Measurements from ENCODE around the gene UNCX. TPM values are rescaled to one million over a fixed set of nuclear protein-coding genes. Genes with fewer than 3 reads are reported as not detected.

Gene UNCX
- total and polyA plus RNA-seq, 2 experiments from 2014 or later = not detected

GRCh38 chr7:1252540-1253090, 19.9 kb downstream of the UNCX start:
- Histone ChIP-seq H4K20me1 (ENCODE audit: insufficient read depth) (no peaks in the 10 kb centered on the region), H3F3A (ENCODE audit: insufficient read depth) (no peaks in the 10 kb centered on the region), H3K4me1 (ENCODE audit: insufficient read depth) (no peaks in the 10 kb centered on the region), H3K27ac (no peak overlapping the region), H3K4me3 (no peak overlapping the region), H3K9ac (no peak overlapping the region), H3K9me3 (ENCODE audit: low read depth) (no peaks in the 10 kb centered on the region), H3K36me3 (ENCODE audit: low read depth) (no peaks in the 10 kb centered on the region), H2AFZ (no peak overlapping the region), H3K79me2 (ENCODE audit: insufficient read depth) (no peaks in the 10 kb centered on the region), H3K4me2 (ENCODE audit: unreplicated experiment) (no peak overlapping the region), H3K9me2 (ENCODE audit: insufficient read depth) (no peaks in the 10 kb centered on the region), H3K27me3 (replicated peaks; ENCODE audit: insufficient read depth) (peaks cover 83% of the 10 kb centered on the region)
- in situ Hi-C loops (cut with MboI) = no loop called here
- no peak for DNase-seq
- WGBS, 2 experiments (ENCODE audit: low coverage in 1 of 2, low lambda C conversion rate in 2 of 2, missing lambda C conversion rate in 2 of 2) = 74 to 75% methylated on average over 16 to 17 of the region's 17 CpGs
- TF ChIP-seq EZH2 (IDR thresholded peaks at IDR 0.05; ENCODE audit: insufficient read depth, poor library complexity, severe bottlenecking) = no peak
- no peak for TF ChIP-seq EZH2phosphoT487 (IDR thresholded peaks at IDR 0.05; ENCODE audit: insufficient read depth, low read depth)

- TF ChIP-seq EZH2 (IDR thresholded peaks at IDR 0.05; ENCODE audit: insufficient read depth, poor library complexity, severe bottlenecking) (no peak), EZH2phosphoT487 (IDR thresholded peaks at IDR 0.05; ENCODE audit: insufficient read depth, low read depth) (no peak)
- Histone ChIP-seq H4K20me1 (ENCODE audit: insufficient read depth) (no peaks in the 10 kb centered on the region), H3F3A (ENCODE audit: insufficient read depth) (no peaks in the 10 kb centered on the region), H3K4me3 (no peak overlapping the region), H3K36me3 (ENCODE audit: low read depth) (no peaks in the 10 kb centered on the region), H2AFZ (no peak overlapping the region), H3K27ac (no peak overlapping the region), H3K9ac (no peak overlapping the region), H3K9me3 (ENCODE audit: low read depth) (no peaks in the 10 kb centered on the region), H3K9me2 (ENCODE audit: insufficient read depth) (no peaks in the 10 kb centered on the region), H3K79me2 (ENCODE audit: insufficient read depth) (no peaks in the 10 kb centered on the region), H3K4me2 (ENCODE audit: unreplicated experiment) (no peak overlapping the region), H3K4me1 (ENCODE audit: insufficient read depth) (no peaks in the 10 kb centered on the region), H3K27me3 (replicated peaks; ENCODE audit: insufficient read depth) (peaks cover 73% of the 10 kb centered on the region)
- no peak for DNase-seq
- WGBS, 2 experiments (ENCODE audit: low coverage in 1 of 2, low lambda C conversion rate in 2 of 2, missing lambda C conversion rate in 2 of 2) = 25 to 26% methylated on average over 19 to 20 of the region's 20 CpGs
- in situ Hi-C loops (cut with MboI) = no loop called here
Measured at GRCh38 chr7:1253681-1254181, 21.1 kb downstream of the UNCX start.

GRCh38 chr7:1254281-1255079, 21.8 kb downstream of the UNCX start:
- Histone ChIP-seq H3K27me3 (replicated peaks; ENCODE audit: insufficient read depth) (peaks cover 77% of the 10 kb centered on the region), H3K4me3 (no peak overlapping the region), H3K36me3 (ENCODE audit: low read depth) (no peaks in the 10 kb centered on the region), H3K79me2 (ENCODE audit: insufficient read depth) (no peaks in the 10 kb centered on the region), H3F3A (ENCODE audit: insufficient read depth) (no peaks in the 10 kb centered on the region), H4K20me1 (ENCODE audit: insufficient read depth) (no peaks in the 10 kb centered on the region), H3K9ac (no peak overlapping the region), H3K27ac (no peak overlapping the region), H3K4me2 (ENCODE audit: unreplicated experiment) (no peak overlapping the region), H3K9me3 (ENCODE audit: low read depth) (no peaks in the 10 kb centered on the region), H3K9me2 (ENCODE audit: insufficient read depth) (no peaks in the 10 kb centered on the region), H2AFZ (no peak overlapping the region), H3K4me1 (ENCODE audit: insufficient read depth) (no peaks in the 10 kb centered on the region)
- TF ChIP-seq EZH2 (IDR thresholded peaks at IDR 0.05; ENCODE audit: insufficient read depth, poor library complexity, severe bottlenecking) (peak; percentile 48), EZH2phosphoT487 (IDR thresholded peaks at IDR 0.05; ENCODE audit: insufficient read depth, low read depth) (no peak)
- WGBS, 2 experiments (ENCODE audit: low coverage in 1 of 2, low lambda C conversion rate in 2 of 2, missing lambda C conversion rate in 2 of 2) = 13 to 16% methylated on average over 19 to 33 of the region's 34 CpGs
- in situ Hi-C loops (cut with MboI) = no loop called here
- no peak for DNase-seq

- H3K4me1 ChIP-seq (ENCODE audit: insufficient read depth) = no peaks in the 10 kb centered on the region
- no peaks in the 10 kb centered on the region for H3F3A ChIP-seq (ENCODE audit: insufficient read depth)
- no peaks in the 10 kb centered on the region for H3K36me3 ChIP-seq (ENCODE audit: low read depth)
- H3K27me3 ChIP-seq (replicated peaks; ENCODE audit: insufficient read depth) = peaks cover 72% of the 10 kb centered on the region
- H4K20me1 ChIP-seq (ENCODE audit: insufficient read depth) = no peaks in the 10 kb centered on the region
- no peaks in the 10 kb centered on the region for H3K79me2 ChIP-seq (ENCODE audit: insufficient read depth)
- DNase-seq = no peak
- H3K4me2 ChIP-seq (ENCODE audit: unreplicated experiment) = no peak overlapping the region
- TF ChIP-seq EZH2phosphoT487 (IDR thresholded peaks at IDR 0.05; ENCODE audit: insufficient read depth, low read depth) (no peak), EZH2 (IDR thresholded peaks at IDR 0.05; ENCODE audit: insufficient read depth, poor library complexity, severe bottlenecking) (no peak)
- in situ Hi-C loops (cut with MboI) = no loop called here
- no peak overlapping the region for H2AFZ ChIP-seq
- WGBS, 2 experiments (ENCODE audit: low coverage in 1 of 2, low lambda C conversion rate in 2 of 2, missing lambda C conversion rate in 2 of 2) = 25 to 26% methylated on average over 18 to 21 of the region's 21 CpGs
- no peak overlapping the region for H3K4me3 ChIP-seq
- no peaks in the 10 kb centered on the region for H3K9me2 ChIP-seq (ENCODE audit: insufficient read depth)
- no peaks in the 10 kb centered on the region for H3K9me3 ChIP-seq (ENCODE audit: low read depth)
- H3K9ac ChIP-seq = no peak overlapping the region
- no peak overlapping the region for H3K27ac ChIP-seq
Measured at GRCh38 chr7:1255080-1255816, 22.6 kb downstream of the UNCX start.

All from GM23248 (cell line).